Measurements from ENCODE around the gene CCBE1. TPM values are rescaled to one million over a fixed set of nuclear protein-coding genes. Genes with fewer than 3 reads are reported as not detected.

The CCBE1 gene
- 1 to 10 TPM in 1 of 2 donors, under 1 TPM in 1; 0.27 to 3.1 TPM for total RNA-seq

- intact Hi-C loops (cut with DNase I) = loop anchor here (10.0 kb wide), 1 partner anchor 127 kb away; no protein-coding TSS in a partner anchor
- Histone ChIP-seq H3K4me3 (peak within 1 kb of the TSS; percentile 40), H3K4me1 (no peaks in the 10 kb centered on the region), H3K27ac (no peak within 1 kb of the TSS), H3K27me3 (peaks cover 21% of the 10 kb centered on the region), H3K9me3 (no peaks in the 10 kb centered on the region), H3K36me3 (no peaks in the 10 kb centered on the region), H3K9ac (ENCODE audit: low read depth in 2 of 2, low read length in 2 of 2) (peak within 1 kb of the TSS in 1 of 2 donors; percentile 3)
- peak; percentile 73 for DNase-seq
- TF ChIP-seq, protein P1, sequence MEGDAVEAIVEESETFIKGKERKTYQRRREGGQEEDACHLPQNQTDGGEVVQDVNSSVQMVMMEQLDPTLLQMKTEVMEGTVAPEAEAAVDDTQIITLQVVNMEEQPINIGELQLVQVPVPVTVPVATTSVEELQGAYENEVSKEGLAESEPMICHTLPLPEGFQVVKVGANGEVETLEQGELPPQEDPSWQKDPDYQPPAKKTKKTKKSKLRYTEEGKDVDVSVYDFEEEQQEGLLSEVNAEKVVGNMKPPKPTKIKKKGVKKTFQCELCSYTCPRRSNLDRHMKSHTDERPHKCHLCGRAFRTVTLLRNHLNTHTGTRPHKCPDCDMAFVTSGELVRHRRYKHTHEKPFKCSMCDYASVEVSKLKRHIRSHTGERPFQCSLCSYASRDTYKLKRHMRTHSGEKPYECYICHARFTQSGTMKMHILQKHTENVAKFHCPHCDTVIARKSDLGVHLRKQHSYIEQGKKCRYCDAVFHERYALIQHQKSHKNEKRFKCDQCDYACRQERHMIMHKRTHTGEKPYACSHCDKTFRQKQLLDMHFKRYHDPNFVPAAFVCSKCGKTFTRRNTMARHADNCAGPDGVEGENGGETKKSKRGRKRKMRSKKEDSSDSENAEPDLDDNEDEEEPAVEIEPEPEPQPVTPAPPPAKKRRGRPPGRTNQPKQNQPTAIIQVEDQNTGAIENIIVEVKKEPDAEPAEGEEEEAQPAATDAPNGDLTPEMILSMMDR (IDR thresholded peaks at IDR 0.05) = peak; percentile 89
These were observed at the start of gene CCBE1 for GRCh38 chr18:59697236-59697932. Gene CCBE1, minus strand, starts transcription at chr18:59697423.

DNA sequence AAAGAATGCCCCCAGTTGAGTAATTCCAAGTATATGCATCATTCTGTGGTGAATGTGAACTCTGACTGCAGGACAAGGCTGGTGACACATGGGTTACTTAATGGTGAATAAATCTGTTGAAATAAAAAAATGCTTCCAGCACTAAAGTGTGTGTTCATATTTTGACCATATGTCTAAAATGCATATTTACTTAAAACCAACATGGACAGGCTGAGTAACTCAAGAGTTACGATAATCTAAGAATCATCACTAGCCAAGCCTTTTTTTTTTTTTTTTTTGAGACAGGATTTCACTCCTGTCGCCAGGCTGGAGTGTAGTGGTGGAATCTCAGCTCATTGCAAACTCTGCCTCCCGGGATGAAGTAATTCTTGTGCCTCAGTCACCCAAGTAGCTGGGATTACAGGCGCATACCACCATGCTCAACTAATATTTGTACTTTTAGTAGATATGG, 47.1 kb upstream of the CCBE1 start:
- TF ChIP-seq, protein P1 (IDR thresholded peaks at IDR 0.05) = no peak
- Histone ChIP-seq H3K4me3 (no peak overlapping the region), H3K9me3 (no peaks in the 10 kb centered on the region), H3K9ac (ENCODE audit: low read depth in 2 of 2, low read length in 2 of 2) (no peak overlapping the region), H3K27me3 (no peaks in the 10 kb centered on the region), H3K36me3 (no peaks in the 10 kb centered on the region), H3K4me1 (no peaks in the 10 kb centered on the region), H3K27ac (no peak overlapping the region)
- intact Hi-C loops (cut with DNase I) = no loop called here
- DNase-seq = no peak

- Histone ChIP-seq H3K9ac (ENCODE audit: low read depth in 2 of 2, low read length in 2 of 2) (no peak overlapping the region), H3K4me3 (no peak overlapping the region), H3K9me3 (no peaks in the 10 kb centered on the region), H3K4me1 (no peaks in the 10 kb centered on the region), H3K27me3 (no peaks in the 10 kb centered on the region), H3K27ac (no peak overlapping the region), H3K36me3 (no peaks in the 10 kb centered on the region)
- intact Hi-C loops (cut with DNase I) = no loop called here
- TF ChIP-seq, protein P1 (IDR thresholded peaks at IDR 0.05) = no peak
- no peak for DNase-seq
These were observed 46.3 kb upstream of the CCBE1 start for GRCh38 chr18:59743566-59743965.

GRCh38 chr18:59742325-59743111, 45.3 kb upstream of the CCBE1 start:
- Histone ChIP-seq H3K27ac (no peak overlapping the region), H3K27me3 (no peaks in the 10 kb centered on the region), H3K36me3 (no peaks in the 10 kb centered on the region), H3K4me3 (no peak overlapping the region), H3K9me3 (no peaks in the 10 kb centered on the region), H3K9ac (ENCODE audit: low read depth in 2 of 2, low read length in 2 of 2) (no peak overlapping the region), H3K4me1 (no peaks in the 10 kb centered on the region)
- intact Hi-C loops (cut with DNase I) = no loop called here
- no peak for DNase-seq
- TF ChIP-seq, protein P1 (IDR thresholded peaks at IDR 0.05) = no peak

GRCh38 chr18:59740141-59740540, 42.9 kb upstream of the CCBE1 start:
- TF ChIP-seq, protein P1 (IDR thresholded peaks at IDR 0.05) = no peak
- no peaks in the 10 kb centered on the region for H3K4me1 ChIP-seq
- no peak overlapping the region for H3K4me3 ChIP-seq
- H3K9ac ChIP-seq (ENCODE audit: low read depth in 2 of 2, low read length in 2 of 2) = no peak overlapping the region
- no peak overlapping the region for H3K27ac ChIP-seq
- no peaks in the 10 kb centered on the region for H3K36me3 ChIP-seq
- no peaks in the 10 kb centered on the region for H3K27me3 ChIP-seq
- no peak for DNase-seq
- intact Hi-C loops (cut with DNase I) = no loop called here
- H3K9me3 ChIP-seq = no peaks in the 10 kb centered on the region
